HG02678 (cell line): ENCODE results near the gene SARDH.

Experiments
- ATAC-seq: cut with Tn5 transposase; IDR thresholded peaks from one replicate; pipeline ENCODE4 v1.9.1; 2021; ENCODE audit warnings: mild to moderate bottlenecking, moderate library complexity; ENCODE audit not compliant: unreplicated experiment

Gene SARDH

DNA sequence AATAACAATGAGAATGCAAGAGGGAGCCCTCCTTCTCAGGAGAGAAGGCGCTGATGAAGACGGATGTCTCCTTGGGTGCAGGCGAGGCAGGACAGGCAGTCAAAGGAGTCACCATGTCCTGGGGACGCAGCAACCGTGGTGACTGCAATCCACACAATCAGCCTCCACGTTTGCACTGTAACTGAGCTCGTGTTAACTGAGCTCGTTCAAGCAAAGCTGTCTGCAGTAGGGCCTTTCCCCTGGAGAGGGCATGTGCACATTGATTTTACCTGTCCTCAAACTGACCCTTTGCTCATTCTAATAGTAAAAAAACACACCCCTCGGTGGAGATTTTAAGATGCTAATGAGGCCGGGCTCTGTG is 2.8 kb downstream of the SARDH start:
- no peak for ATAC-seq

- no peak for ATAC-seq
These were observed 3.4 kb downstream of the SARDH start for GRCh38 chr9:133734590-133735414.

DNA sequence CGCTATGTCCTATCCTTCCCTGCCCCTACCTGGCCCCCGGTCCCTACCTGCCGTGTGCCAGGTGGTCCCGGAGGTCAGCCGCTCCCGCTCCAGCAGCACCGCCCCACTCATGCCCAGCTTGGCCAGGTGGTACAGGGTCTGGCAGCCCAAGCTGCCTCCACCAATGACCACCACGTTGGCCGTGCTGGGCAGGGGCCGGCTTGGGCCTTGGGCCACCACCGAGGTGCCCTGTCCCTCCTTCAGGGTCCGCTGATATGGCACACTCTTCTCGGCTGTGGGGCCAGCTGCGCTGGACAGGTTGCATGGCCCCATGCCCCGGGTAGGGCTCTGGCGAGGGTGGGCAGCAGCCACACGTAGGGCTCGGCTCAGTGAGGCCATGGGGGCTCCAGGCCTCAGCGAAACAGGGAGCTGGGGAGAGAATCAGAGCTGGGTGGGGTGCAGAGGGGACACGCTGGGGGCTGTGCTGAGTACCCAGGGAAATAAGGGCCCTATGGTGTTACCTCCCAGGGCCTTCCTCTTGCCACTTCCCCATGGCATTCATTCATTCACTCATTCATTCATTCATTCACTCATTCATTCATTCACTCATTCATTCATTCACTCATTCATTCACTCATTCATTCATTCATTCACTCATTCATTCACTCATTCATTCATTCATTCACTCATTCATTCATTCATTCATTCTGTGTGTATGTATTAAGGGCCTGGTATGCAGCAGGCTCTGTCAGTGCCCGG is 4.2 kb downstream of the SARDH start:
- ATAC-seq: no peak

GRCh38 chr9:133733421-133733795 is 4.7 kb downstream of the SARDH start:
- no peak for ATAC-seq

DNA sequence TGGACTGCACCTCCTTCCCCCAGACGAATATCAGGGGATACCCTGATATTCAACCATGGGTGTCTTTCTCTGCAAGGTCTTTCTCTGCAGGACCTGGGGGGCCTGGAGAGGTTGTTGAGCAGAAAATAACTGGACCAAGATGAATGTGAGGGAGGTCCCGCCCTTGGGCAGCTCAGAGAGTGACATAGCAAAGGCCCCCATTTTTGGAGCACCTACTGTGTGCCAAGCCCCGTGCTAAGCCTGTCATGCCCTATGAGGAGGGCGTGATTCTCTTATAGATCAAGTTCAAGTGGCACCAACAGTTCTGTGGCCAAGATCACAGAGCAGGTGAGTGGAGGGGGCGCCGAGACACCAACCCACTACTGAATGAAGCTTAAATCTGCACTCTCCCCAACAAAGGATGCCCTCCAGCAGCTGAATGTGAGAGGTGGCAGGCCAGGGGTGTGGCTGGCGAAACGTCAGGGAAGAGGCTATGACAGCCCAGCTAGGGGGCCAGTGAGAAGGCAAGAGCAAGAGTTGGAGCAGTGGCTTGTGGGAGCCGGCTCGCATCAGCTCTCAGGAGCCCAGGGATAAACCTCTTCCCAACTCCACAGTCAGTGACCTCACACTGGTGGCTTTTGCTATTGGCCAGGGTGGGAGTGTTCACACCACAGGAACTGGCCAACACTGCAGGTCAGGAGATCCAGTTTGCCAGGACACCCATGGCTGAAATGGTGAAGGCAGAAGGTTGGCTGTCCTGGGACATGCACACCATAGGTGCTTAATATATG is 5.3 kb downstream of the SARDH start:
- no peak for ATAC-seq

GRCh38 chr9:133731876-133732638 is 6.1 kb downstream of the SARDH start:
- ATAC-seq: no peak

GRCh38 chr9:133730994-133731715 is 7.0 kb downstream of the SARDH start:
- no peak for ATAC-seq

DNA sequence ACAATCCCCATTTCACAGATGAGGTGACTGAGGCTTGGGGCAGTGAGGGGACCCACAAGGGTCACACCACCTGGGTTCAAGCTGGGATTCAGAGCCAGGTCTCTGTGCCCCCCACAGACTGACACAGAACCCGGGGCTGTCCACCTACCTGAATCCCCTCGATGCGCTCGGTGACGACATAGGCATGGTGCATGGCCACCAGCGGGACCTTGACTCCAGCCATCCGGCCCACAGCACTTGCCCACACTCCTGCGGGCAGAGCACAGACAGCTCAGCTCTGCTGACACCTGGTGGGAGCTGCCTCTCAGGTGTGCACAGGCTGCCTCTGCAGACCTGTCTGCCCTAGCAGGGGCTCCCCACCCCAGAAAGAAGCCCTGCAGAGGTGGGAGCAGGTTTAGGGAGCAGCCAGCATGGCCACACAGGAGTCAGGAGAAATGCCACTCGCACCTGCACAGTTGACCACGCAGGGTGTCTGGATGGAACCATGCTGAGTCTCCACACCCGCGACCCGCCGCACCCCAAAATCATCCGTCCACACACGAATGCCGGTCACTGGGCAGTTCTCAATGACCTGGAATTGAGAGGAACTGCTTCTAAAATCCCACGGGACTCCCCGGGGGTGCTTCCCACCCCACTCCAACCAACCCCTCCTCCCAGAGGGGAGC is 8.4 kb downstream of the SARDH start:
- ATAC-seq: no peak

DNA sequence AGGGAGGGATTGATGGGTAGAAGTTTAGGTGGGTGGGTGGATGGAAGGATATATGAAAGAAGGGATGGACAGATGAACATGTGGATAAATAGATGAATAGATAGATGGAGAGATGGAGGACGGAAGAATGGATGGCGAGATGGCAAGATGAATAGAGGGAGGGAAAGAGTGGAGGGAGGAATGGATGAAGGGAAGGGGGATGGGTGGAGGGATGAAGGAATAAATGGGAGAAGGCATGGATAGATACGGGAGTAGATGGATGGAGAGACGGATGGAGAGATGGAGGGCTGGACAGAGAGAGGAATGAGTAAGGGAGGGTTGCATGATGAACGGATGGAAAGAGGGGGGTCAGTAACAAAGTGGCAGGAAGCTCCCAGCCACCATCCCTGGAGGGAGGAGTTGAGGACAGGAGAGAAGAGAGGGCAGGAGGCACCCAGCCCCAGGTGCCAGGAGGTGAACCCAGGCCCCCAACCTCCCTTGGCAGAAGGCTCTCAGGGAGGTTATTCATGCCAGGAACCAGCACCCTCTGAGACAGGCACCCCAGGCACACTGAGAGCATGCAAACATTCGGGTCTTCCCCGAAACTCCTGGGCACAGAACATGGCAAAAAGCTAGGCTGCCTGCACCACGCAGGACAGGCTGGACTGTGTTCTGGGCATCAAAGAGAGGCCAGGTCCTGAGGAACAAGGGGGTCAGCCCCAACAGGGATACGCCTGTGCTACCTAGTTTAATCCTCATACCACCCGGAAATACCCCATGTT is 9.1 kb downstream of the SARDH start:
- ATAC-seq: no peak

DNA sequence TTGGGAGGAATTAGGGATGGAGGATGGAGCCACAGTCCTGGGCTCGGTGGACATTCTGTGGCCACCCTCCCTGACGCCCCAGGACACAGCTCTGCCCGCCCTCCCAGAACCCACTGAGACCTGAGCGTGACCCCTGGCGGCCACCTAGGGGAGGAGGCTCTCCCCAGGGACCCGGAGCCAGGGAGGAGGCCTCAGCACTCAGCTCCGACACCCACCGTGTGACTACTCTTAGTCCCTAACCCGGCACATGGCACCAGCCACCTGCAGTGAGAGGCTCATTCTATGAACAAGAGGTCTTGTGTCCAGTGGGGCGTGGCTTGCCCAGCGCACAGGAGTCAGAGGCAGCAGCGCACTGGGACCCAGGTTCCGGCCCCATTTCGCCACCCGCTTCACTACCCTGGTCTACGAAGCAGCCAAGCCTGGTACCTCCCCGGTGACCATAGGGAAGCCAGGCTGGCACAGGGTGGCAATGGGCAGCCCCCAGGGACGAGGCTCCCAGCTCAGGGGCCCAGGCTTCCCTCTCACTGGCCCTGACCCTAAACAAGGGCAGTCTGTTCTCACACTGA is 10.2 kb downstream of the SARDH start:
- no peak for ATAC-seq

DNA sequence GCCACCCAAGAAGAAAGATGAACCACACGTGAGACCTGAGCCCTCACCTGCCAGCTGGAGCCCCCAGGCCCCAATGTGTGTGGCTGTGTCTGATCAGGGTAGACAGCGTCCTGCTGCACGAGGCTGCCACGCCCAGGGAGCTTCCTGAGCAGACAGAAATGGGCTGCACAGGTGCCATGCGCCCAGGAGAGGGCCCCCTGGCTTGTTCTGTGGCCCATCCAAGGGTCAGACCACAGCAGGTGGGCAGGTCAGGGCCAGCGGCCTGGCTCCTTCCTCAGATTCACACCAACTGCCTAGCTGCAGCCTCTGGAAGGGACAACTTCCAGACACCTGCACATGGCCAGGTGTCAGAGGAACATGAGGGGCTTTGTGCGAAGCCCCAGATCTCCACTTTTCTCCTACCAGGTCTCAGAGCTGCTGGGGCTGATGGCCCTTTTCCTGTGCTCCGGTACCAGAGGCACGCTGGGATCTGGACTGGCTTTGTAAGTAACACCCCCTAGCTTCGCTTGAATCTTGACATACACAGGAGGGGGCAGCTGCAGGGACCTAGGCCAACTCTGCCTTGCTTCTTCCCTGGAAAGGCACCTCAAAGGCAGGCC is 10.8 kb downstream of the SARDH start:
- ATAC-seq: no peak

DNA sequence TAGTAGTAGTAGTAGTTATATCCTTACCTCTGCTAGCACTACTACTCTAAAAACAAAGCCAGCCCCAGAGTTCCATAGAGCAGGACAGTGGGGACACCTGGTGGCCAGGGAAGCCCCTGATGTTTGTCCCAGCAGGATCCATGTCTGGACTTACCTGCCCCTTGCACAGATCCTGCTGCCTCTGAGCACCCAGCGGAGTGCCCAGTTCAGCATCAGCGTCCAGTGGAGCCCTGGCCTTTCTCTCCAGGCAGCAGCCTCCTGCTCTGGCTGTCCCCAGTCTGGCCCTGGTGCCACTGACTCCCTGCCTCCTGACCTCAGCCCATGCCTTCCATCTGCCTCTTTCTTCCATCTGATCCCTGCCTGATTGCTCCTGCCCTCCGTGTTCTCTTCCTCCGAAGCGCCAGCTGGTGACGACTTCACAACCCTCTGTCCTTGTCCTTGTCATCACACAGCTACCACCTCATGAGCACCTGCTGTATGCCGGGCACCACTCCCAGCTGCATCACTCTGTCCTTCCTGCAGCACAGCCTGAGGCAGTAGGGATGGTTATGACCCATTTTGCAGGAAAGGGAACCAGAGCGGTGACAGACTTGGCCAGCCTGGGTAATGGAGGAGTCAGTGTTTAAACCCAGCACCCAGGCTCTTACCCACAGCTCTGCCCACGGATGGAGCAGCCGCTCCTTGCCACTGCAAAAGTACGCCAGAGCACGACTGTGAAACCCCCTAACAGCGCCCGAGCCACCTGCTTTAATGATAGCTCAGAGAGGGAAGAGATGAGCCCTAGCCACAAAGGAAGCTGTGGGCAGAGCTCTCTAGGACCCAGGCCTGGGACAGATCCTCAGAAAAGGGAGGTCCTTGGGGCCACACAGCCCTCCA is 11.5 kb downstream of the SARDH start:
- ATAC-seq: no peak

GRCh38 chr9:133725886-133726285 is 12.3 kb downstream of the SARDH start:
- no peak for ATAC-seq

- ATAC-seq: no peak
These were observed 19.4 kb downstream of the SARDH start for GRCh38 chr9:133718563-133719315.

GRCh38 chr9:133717113-133718031 is 20.8 kb downstream of the SARDH start:
- no peak for ATAC-seq
